ENCODE data around the gene ALX1.

ALX1 gene

DNA sequence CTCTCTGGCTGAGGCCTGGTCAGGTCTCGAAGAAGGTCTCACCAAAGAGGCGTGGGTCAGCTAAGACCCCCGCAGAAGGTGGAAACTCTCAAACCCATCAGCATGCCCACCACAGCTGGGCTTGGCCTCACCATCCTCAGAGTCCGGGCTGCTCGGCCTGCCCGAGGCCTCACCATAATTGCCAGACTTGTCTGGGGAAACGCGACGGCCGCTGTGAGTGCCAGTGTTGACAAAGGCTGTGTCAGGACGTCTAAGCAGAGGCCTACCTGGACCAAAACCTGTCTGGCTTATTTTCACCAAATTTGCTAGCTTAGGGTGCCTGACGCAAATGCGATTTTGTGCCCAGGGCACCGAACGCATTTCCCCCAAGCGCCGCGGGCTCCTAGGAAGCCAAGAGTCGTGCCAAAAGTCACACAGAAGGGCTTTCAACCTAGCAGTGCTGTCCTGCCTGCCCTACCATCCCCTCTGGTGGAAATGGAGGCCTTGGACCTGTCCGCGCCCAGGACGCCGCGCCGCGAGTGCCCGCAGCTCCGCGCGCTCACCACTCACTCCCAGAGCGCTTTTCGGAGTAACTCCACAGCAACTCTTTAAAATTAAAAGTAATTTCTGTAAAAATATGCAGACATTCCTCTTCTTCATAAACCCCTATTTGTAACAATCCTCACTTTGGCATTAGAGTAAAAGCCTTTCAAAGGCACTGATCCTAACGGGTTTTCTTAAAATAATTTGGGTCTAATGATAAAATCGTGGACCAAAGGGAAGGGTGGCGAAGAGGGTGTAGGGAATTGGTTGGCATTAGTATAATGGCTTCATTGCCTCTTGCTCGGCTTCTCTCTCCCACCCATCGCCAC lies 1.2 kb upstream of the ALX1 start:
- TF ChIP-seq, protein P1, sequence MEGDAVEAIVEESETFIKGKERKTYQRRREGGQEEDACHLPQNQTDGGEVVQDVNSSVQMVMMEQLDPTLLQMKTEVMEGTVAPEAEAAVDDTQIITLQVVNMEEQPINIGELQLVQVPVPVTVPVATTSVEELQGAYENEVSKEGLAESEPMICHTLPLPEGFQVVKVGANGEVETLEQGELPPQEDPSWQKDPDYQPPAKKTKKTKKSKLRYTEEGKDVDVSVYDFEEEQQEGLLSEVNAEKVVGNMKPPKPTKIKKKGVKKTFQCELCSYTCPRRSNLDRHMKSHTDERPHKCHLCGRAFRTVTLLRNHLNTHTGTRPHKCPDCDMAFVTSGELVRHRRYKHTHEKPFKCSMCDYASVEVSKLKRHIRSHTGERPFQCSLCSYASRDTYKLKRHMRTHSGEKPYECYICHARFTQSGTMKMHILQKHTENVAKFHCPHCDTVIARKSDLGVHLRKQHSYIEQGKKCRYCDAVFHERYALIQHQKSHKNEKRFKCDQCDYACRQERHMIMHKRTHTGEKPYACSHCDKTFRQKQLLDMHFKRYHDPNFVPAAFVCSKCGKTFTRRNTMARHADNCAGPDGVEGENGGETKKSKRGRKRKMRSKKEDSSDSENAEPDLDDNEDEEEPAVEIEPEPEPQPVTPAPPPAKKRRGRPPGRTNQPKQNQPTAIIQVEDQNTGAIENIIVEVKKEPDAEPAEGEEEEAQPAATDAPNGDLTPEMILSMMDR (IDR thresholded peaks at IDR 0.05; ENCODE audit: borderline replicate concordance, insufficient read depth, low read depth, low read length): no peak
- H3K4me3 ChIP-seq (ENCODE audit: low read depth, low read length): no peak overlapping the region

DNA sequence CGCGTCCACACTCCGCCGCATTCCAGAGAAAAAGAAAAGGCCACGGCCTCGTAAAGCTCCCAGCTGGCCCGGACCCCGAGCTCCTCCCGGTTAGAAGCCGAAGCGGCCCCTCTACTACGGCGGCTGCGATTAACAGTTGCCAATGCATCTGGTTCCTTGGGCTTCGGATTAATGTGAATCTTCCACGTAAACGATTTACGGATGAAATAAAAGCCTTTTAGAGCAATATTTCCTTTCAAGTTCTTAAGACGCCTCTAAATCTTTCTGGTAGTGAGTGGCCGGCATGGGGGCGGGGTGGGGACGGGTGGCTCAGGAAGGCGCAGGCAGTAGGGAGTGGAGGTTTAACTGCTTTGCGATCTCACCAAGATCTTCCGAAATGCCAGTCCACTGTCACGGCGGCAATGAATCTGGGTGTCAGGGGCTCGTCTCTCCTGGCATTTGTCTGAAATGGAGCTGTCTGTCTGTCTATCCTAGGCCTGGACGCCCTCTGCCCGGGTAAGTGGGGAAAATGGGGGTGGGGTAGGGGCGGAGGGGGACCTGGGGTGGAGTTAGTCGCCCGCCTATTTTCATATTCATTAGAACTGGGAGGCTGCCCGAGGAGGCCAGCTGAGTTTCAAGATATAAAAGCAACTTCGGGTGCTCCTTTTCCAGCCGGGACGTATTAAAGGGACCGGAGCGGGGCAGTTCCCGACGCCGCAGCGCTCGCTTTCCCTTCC lies 413 bp upstream of the ALX1 start:
- no peak overlapping the region for H3K4me3 ChIP-seq (ENCODE audit: low read depth, low read length)
- TF ChIP-seq, protein P1 (IDR thresholded peaks at IDR 0.05; ENCODE audit: borderline replicate concordance, insufficient read depth, low read depth, low read length): no peak

DNA sequence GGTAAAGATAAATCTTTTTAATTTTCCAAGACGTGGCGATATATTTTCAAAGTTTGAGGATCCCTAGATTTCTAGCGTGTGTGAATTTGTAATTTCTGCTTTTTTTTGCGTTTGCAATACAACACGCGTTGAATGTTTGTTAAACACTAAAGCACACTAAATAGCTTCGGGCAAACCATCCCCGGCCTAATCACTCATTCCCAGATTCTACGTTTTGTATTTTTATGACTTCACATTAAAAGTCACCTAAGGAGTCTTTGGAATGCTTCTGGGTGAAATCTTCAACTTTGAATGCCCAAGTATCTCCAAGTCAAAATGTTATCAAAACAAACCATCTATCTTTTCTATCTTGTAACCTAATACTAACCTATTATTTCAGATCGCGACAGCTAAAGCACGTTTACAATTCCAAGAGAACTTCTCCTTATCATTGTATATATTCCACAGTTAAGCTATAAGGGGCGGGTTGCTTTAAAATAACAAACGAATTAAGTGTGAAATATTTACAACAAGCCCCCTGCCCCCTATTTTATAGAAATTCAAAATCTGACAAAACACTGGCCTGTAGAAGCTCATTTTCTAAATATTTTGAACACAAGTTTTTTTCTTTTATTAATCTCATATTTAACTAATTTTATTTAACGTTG lies 1.1 kb downstream of the ALX1 start:
- TF ChIP-seq, protein P1 (IDR thresholded peaks at IDR 0.05; ENCODE audit: borderline replicate concordance, insufficient read depth, low read depth, low read length): no peak
- no peak overlapping the region for H3K4me3 ChIP-seq (ENCODE audit: low read depth, low read length)

DNA sequence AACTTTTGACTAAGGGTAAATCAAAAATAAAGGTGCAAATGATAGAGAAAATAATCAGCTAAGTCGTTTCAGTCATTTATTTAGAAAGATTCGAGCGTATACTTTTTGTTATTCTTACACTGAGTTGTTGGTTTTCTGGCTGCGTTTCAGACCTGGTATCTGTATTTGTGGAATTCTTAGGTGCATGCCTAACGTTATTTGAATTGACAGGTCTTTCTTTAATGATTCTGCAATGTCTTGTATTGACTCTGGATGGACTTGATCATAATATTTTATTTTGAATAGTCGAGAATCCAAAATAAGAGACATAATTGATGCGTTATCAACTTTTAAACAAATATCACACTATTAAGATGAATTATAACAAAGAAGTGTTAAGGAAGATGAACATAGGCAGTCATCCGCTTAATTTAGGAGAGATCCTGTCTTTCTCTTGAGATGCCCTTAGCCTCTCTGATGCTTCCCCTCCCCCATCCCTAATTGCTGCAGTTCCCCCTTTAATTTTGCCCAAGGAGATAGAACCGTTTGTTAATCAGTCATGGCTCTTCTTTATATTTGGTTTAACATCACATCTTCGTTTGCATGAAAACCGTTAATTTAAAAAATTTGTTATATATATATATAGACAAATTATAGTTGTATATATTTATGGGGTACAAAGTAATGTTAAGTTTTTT lies 1.8 kb downstream of the ALX1 start:
- TF ChIP-seq, protein P1 (IDR thresholded peaks at IDR 0.05; ENCODE audit: borderline replicate concordance, insufficient read depth, low read depth, low read length): no peak
- H3K4me3 ChIP-seq (ENCODE audit: low read depth, low read length): no peak overlapping the region

DNA sequence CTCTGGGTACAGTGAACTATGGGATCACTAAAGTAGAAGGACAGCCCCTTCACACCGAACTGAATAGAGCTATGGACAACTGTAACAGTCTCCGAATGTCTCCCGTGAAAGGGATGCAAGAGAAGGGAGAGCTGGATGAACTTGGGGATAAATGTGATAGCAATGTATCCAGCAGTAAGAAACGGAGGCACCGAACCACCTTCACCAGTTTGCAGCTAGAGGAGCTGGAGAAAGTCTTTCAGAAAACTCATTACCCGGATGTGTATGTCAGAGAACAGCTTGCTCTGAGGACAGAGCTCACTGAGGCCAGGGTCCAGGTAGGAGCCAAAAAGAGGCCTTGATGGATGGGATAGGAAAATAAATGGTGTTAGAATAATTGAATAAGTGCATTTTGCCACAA lies 3.5 kb downstream of the ALX1 start:
- TF ChIP-seq, protein P1 (IDR thresholded peaks at IDR 0.05; ENCODE audit: borderline replicate concordance, insufficient read depth, low read depth, low read length): no peak
- H3K4me3 ChIP-seq (ENCODE audit: low read depth, low read length): no peak overlapping the region

DNA sequence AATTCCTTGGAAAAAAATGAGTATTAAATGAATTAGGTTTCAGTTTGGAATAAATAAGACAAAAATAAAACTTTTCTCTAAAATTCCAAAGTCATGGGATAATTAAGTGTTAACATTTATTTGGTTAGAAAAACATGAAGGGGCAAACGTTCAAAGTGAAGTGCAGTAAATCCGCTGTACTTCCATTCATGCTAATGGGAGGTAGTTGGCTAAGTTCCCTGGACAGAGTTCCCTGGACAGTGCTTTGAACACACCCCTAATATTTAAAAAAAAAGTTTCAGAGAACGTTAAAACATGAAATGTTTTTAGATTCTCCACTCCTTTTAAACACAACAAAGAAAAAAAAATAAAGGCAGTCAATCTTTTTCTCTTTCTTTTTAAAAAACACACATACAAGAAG lies 16.3 kb downstream of the ALX1 start:
- TF ChIP-seq, protein P1 (IDR thresholded peaks at IDR 0.05; ENCODE audit: borderline replicate concordance, insufficient read depth, low read depth, low read length): no peak
- H3K4me3 ChIP-seq (ENCODE audit: low read depth, low read length): no peak overlapping the region
